ENCODE results near the gene DUSP14. TPM values are rescaled to one million over a fixed set of nuclear protein-coding genes. Genes with fewer than 3 reads are reported as not detected.

Gene DUSP14
- total and polyA plus RNA-seq, 2 of the 13 experiments (the other 11 are each of a cell fraction or from before 2014, with no cell fraction given), result 33.5 to 39.8 TPM

DNA sequence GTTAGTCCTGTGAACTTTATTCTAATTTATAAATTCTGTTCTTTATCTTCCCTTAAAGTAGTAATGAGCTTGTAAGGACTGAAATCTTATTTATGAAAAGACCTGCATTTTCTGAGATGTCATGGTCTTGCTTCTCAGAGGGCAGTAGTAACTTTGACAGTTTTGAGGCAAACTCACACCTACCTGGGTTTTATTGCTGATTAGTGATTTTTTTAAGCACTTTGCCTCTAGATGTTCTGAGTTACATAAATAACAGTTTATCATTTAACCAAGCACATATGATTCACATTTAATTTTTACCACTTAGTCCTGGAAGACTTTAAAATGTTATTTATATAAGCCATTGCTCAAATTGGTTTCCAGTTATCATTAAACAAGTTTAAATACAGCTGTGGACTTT lies 10.7 kb downstream of the DUSP14 start:
- BruUV-seq (replicated peaks), result TSS peak; percentile 24
- Histone ChIP-seq H3K36me3 (replicated peaks in 1 of 2; ENCODE audit: control insufficient read depth in 1 of 2, insufficient read depth in 2 of 2, low read length in 2 of 2) (peaks cover 0 to 2% of the 10 kb centered on the region in 2 experiments; a peak in 1 of 5 replicates), H3K9me3 (ENCODE audit: low read length) (no peaks in the 10 kb centered on the region), H3K4me1 (ENCODE audit: insufficient read depth, low read length) (peaks cover 78% of the 10 kb centered on the region), H3K4me3 (replicated peaks in 1 of 3; ENCODE audit: insufficient read depth in 1 of 3, low read depth in 2 of 3, low read length in 3 of 3) (no peak overlapping the region), H3K4me2 (ENCODE audit: low read depth, low read length) (no peak overlapping the region), H3K79me2 (ENCODE audit: insufficient read depth, low read length) (peaks cover 86% of the 10 kb centered on the region), H3K27ac (ENCODE audit: extremely low read length, insufficient read depth, low read length) (peak overlapping the region; percentile 86), H2AFZ (ENCODE audit: low read length) (no peak overlapping the region), H3K9ac (ENCODE audit: insufficient read depth, low read depth, low read length) (no peak overlapping the region), H4K20me1 (ENCODE audit: insufficient read depth, low read length) (0 out of 2 replicates have a peak, but pooled peaks cover 1% of the 10 kb centered on the region), H3K27me3 (ENCODE audit: control insufficient read depth in 1 of 2, insufficient read depth in 2 of 2, low read length in 2 of 2) (no peaks in the 10 kb centered on the region)
- intact Hi-C loops (cut with micrococcal nuclease; ENCODE audit: unreplicated experiment) (no loop called here), in situ Hi-C loops (cut with HindIII; ENCODE audit: extremely low pct_ligation_motif_present, low pct_unique_long_range_greater_than_20kb) (no loop called here)
- no peak for ATAC-seq
- DNase-seq (ENCODE audit: low spot score), result no peak
- no peak for FAIRE-seq
- TF ChIP-seq SIN3A (IDR thresholded peaks at IDR 0.05; ENCODE audit: borderline replicate concordance, low read depth, low read length) (no peak), SP4 (CRISPR knock-in tag; IDR thresholded peaks at IDR 0.05) (no peak), MAFF (IDR thresholded peaks at IDR 0.05; ENCODE audit: low read depth, low read length) (peak; percentile 72), GFI1 (CRISPR knock-in tag; IDR thresholded peaks at IDR 0.05; ENCODE audit: borderline replicate concordance) (no peak), ZNF790 (CRISPR knock-in tag; IDR thresholded peaks at IDR 0.05; ENCODE audit: borderline replicate concordance) (no peak), SIN3B (IDR thresholded peaks at IDR 0.05; ENCODE audit: low read length) (no peak), MEIS2 (CRISPR knock-in tag; IDR thresholded peaks at IDR 0.05) (no peak), MAFK (conservative IDR thresholded peaks at IDR 0.05 in 1 of 2, IDR thresholded peaks at IDR 0.05 in 1 of 2; ENCODE audit: low read length in 2 of 2) (peak; percentile 76 to 84), ZNF556 (CRISPR knock-in tag; IDR thresholded peaks at IDR 0.05; ENCODE audit: borderline replicate concordance) (no peak)
- TF ChIP-seq, protein P1, sequence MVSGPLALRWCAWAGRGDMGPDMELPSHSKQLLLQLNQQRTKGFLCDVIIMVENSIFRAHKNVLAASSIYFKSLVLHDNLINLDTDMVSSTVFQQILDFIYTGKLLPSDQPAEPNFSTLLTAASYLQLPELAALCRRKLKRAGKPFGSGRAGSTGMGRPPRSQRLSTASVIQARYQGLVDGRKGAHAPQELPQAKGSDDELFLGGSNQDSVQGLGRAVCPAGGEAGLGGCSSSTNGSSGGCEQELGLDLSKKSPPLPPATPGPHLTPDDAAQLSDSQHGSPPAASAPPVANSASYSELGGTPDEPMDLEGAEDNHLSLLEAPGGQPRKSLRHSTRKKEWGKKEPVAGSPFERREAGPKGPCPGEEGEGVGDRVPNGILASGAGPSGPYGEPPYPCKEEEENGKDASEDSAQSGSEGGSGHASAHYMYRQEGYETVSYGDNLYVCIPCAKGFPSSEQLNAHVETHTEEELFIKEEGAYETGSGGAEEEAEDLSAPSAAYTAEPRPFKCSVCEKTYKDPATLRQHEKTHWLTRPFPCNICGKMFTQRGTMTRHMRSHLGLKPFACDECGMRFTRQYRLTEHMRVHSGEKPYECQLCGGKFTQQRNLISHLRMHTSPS (CRISPR knock-in tag; IDR thresholded peaks at IDR 0.05; ENCODE audit: low read depth), result no peak
- TF ChIP-seq, protein P2, sequence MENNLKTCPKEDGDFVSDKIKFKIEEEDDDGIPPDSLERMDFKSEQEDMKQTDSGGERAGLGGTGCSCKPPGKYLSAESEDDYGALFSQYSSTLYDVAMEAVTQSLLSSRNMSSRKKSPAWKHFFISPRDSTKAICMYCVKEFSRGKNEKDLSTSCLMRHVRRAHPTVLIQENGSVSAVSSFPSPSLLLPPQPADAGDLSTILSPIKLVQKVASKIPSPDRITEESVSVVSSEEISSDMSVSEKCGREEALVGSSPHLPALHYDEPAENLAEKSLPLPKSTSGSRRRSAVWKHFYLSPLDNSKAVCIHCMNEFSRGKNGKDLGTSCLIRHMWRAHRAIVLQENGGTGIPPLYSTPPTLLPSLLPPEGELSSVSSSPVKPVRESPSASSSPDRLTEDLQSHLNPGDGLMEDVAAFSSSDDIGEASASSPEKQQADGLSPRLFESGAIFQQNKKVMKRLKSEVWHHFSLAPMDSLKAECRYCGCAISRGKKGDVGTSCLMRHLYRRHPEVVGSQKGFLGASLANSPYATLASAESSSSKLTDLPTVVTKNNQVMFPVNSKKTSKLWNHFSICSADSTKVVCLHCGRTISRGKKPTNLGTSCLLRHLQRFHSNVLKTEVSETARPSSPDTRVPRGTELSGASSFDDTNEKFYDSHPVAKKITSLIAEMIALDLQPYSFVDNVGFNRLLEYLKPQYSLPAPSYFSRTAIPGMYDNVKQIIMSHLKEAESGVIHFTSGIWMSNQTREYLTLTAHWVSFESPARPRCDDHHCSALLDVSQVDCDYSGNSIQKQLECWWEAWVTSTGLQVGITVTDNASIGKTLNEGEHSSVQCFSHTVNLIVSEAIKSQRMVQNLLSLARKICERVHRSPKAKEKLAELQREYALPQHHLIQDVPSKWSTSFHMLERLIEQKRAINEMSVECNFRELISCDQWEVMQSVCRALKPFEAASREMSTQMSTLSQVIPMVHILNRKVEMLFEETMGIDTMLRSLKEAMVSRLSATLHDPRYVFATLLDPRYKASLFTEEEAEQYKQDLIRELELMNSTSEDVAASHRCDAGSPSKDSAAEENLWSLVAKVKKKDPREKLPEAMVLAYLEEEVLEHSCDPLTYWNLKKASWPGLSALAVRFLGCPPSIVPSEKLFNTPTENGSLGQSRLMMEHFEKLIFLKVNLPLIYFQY (CRISPR knock-in tag; IDR thresholded peaks at IDR 0.05; ENCODE audit: borderline replicate concordance), result no peak
- CTCF ChIA-PET (ENCODE audit: low intra/inter-chr PET ratio, low total read pairs), result no interaction called here
- POLR2A ChIA-PET, result interaction anchor here (0.9 to 1.3 kb wide), 2 partner anchors 11 to 12 kb away, joined by 3 to 4 read pairs; partner anchors contain the start of gene DUSP14

Data from HepG2 (cell line).